Prostate gland (tissue), 2 donors: ENCODE results near the gene EQTN. TPM values are rescaled to one million over a fixed set of nuclear protein-coding genes. Genes with fewer than 3 reads are reported as not detected.
"Not testable (repeated sequence)": the region's sequence is repeated elsewhere in the genome, so short reads cannot be mapped to it uniquely, and the experiment has no call there.

Experiments
- DNase-seq: peaks from one replicate; pipeline ENCODE4 v3.0.0-alpha.2; 2019; ENCODE audit warnings: low spot score
- H3K27ac ChIP-seq, 2 donors: fragments of 200-600 bp; sonication (generic); 2 replicates each; pipeline ENCODE4 v1.5.1; 2017 to 2019
- H3K27me3 ChIP-seq: fragments of 200-600 bp; sonication (generic); replicated peaks from 2 replicates; pipeline ENCODE4 v1.5.1; 2019; ENCODE audit not compliant: insufficient read depth
- H3K36me3 ChIP-seq, 2 donors: fragments of 200-600 bp; sonication (generic); 1 replicate in 1 of 2; 2 replicates in 1 of 2; pipeline versions ENCODE4 v1.5.1 to v1.8.1; 2017 to 2019
- H3K4me1 ChIP-seq: fragments of 200-600 bp; sonication (generic); replicated peaks from 2 replicates; pipeline ENCODE4 v1.5.1; 2019
- H3K4me3 ChIP-seq, 2 donors: fragments of 200-600 bp; sonication (generic); 2 replicates each; pipeline ENCODE4 v1.5.1; 2017 to 2019
- H3K9me3 ChIP-seq: fragments of 200-600 bp; sonication (generic); 2 replicates; pipeline ENCODE4 v1.5.1; 2017
- POLR2A ChIP-seq: fragments of 450-650 bp; IDR thresholded peaks from one replicate; pipeline ENCODE4 v1.6.1; 2016; ENCODE audit warnings: antibody characterized with exemption, mild to moderate bottlenecking
- POLR2AphosphoS5 ChIP-seq: sonication (generic); formaldehyde crosslinking; IDR thresholded peaks from one replicate; pipeline ENCODE4 v1.6.1; 2017; ENCODE audit warnings: antibody characterized with exemption
- WGBS: methylation state at CpG from one replicate; pipeline ENCODE4 v1.1.5; 2018; 5-methylcytosine and 5-hydroxymethylcytosine counted together
- intact Hi-C: fragments of 100-400 bp; cut with DNase I; formaldehyde crosslinking; loops from one replicate; pipeline ENCODE4 v1.14.2; 2022
- total RNA-seq, 2 donors: library from RNA; depleted of rRNA; stranded (reverse); fragments of >200 nt; gene quantifications; one replicate each; pipeline ENCODE4 v1.1.0, GENCODE V29; 2016
- TF ChIP-seq, protein P1 (sequence below), 4 experiments: fragments of 200-600 bp in 2 of 4; fragments of 450-650 bp in 2 of 4; sonication (generic) in 2 of 4; IDR thresholded peaks; 1 replicate in 3 of 4; 2 replicates in 1 of 4; pipeline ENCODE4 v1.5.1; 2016 to 2019; ENCODE audit warnings: antibody characterized with exemption in 4 of 4, mild to moderate bottlenecking in 2 of 4, moderate library complexity in 2 of 4

EQTN gene
- total RNA-seq, 2 donors from 2014 or later: 3.0 TPM; not detected in 1

GRCh38 chr9:27261517-27262211, 35.3 kb downstream of the EQTN start:
- H3K4me1 ChIP-seq: no peaks in the 10 kb centered on the region
- no peak for TF ChIP-seq POLR2AphosphoS5
- TF ChIP-seq, protein P1, sequence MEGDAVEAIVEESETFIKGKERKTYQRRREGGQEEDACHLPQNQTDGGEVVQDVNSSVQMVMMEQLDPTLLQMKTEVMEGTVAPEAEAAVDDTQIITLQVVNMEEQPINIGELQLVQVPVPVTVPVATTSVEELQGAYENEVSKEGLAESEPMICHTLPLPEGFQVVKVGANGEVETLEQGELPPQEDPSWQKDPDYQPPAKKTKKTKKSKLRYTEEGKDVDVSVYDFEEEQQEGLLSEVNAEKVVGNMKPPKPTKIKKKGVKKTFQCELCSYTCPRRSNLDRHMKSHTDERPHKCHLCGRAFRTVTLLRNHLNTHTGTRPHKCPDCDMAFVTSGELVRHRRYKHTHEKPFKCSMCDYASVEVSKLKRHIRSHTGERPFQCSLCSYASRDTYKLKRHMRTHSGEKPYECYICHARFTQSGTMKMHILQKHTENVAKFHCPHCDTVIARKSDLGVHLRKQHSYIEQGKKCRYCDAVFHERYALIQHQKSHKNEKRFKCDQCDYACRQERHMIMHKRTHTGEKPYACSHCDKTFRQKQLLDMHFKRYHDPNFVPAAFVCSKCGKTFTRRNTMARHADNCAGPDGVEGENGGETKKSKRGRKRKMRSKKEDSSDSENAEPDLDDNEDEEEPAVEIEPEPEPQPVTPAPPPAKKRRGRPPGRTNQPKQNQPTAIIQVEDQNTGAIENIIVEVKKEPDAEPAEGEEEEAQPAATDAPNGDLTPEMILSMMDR (IDR thresholded peaks at IDR 0.05): no peak
- no peak for TF ChIP-seq POLR2A
- no peaks in the 10 kb centered on the region for H3K36me3 ChIP-seq
- H3K27me3 ChIP-seq: no peaks in the 10 kb centered on the region
- intact Hi-C loops: no loop called here
- no peak for DNase-seq
- no peaks in the 10 kb centered on the region for H3K9me3 ChIP-seq
- no peak overlapping the region for H3K27ac ChIP-seq
- H3K4me3 ChIP-seq: no peak overlapping the region
- 43% methylated on average over 4 of the region's 4 CpGs for WGBS

- no peak for DNase-seq
- intact Hi-C loops: no loop called here
- no peaks in the 10 kb centered on the region for H3K36me3 ChIP-seq
- H3K4me3 ChIP-seq: no peak overlapping the region
- no peaks in the 10 kb centered on the region for H3K4me1 ChIP-seq
- H3K9me3 ChIP-seq: no peaks in the 10 kb centered on the region
- H3K27me3 ChIP-seq: no peaks in the 10 kb centered on the region
- WGBS: 90% methylated on average over 8 of the region's 8 CpGs
- no peak overlapping the region for H3K27ac ChIP-seq
- TF ChIP-seq POLR2A (no peak), POLR2AphosphoS5 (no peak)
- TF ChIP-seq, protein P1 (IDR thresholded peaks at IDR 0.05): no peak
Observed at GRCh38 chr9:27260789-27261516, 36.0 kb downstream of the EQTN start.

- TF ChIP-seq, protein P1 (IDR thresholded peaks at IDR 0.05): no peak
- no peak for TF ChIP-seq POLR2A
- TF ChIP-seq POLR2AphosphoS5: no peak
- Histone ChIP-seq H3K36me3 (no peaks in the 10 kb centered on the region), H3K4me3 (no peak overlapping the region), H3K4me1 (no peaks in the 10 kb centered on the region), H3K27ac (no peak overlapping the region), H3K9me3 (no peaks in the 10 kb centered on the region), H3K27me3 (no peaks in the 10 kb centered on the region)
- DNase-seq: no peak
- WGBS: 86% methylated on average over 7 of the region's 7 CpGs
- intact Hi-C loops: no loop called here
Observed at GRCh38 chr9:27258662-27259061, 38.3 kb downstream of the EQTN start.

DNA sequence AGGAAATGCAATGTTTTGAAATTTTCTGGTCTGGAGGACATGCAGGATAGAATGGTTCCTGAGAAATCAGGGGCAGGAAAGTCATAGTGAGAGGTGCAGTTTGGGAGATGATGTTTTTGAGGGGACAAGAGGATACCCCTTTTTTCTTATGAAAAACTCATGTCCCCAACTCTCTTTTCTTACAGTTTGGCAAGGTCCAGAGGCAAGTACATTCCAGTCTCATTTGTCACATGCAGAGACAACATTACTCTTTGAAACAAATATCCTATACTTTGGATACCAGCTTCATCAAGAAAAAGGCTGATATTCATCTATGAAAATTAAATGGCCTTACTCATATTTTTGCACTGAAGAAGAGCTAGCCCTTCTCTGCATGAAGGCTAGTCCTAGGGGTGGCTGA, 48.2 kb downstream of the EQTN start:
- TF ChIP-seq POLR2A (no peak), POLR2AphosphoS5 (no peak)
- TF ChIP-seq, protein P1 (IDR thresholded peaks at IDR 0.05): no peak
- intact Hi-C loops: no loop called here
- H3K4me1 ChIP-seq: no peaks in the 10 kb centered on the region
- H3K27me3 ChIP-seq: no peaks in the 10 kb centered on the region
- DNase-seq: no peak
- no peaks in the 10 kb centered on the region for H3K9me3 ChIP-seq
- no peaks in the 10 kb centered on the region for H3K36me3 ChIP-seq
- H3K4me3 ChIP-seq: no peak overlapping the region
- H3K27ac ChIP-seq: no peak overlapping the region

DNA sequence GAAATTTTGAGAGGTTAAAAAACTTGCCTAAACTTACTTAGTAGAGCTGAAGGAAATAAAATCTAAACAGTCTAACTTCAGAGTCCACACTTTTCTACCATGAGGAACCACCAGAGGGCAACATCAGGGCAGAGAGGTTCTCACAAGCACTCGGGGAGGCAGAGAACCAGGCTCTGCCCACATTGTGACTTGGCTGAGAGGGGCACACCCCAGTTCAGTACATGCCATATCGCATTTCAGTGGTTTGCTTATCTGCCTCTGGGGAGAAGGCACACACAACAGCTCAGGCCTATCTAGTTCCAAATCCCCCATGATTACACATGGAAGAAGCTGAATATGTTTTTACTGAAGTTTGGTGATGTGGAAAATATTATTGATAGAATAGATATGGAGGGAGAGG, 49.2 kb downstream of the EQTN start:
- no peaks in the 10 kb centered on the region for H3K4me1 ChIP-seq
- TF ChIP-seq, protein P1 (IDR thresholded peaks at IDR 0.05): peak in 2 of 4 experiments; percentile 10 to 28
- no peak for TF ChIP-seq POLR2AphosphoS5
- DNase-seq: no peak
- no peaks in the 10 kb centered on the region for H3K9me3 ChIP-seq
- no peaks in the 10 kb centered on the region for H3K27me3 ChIP-seq
- H3K27ac ChIP-seq: no peak overlapping the region
- 23% methylated on average over 2 of the region's 2 CpGs for WGBS
- H3K36me3 ChIP-seq: no peaks in the 10 kb centered on the region
- intact Hi-C loops: no loop called here
- H3K4me3 ChIP-seq: no peak overlapping the region

DNA sequence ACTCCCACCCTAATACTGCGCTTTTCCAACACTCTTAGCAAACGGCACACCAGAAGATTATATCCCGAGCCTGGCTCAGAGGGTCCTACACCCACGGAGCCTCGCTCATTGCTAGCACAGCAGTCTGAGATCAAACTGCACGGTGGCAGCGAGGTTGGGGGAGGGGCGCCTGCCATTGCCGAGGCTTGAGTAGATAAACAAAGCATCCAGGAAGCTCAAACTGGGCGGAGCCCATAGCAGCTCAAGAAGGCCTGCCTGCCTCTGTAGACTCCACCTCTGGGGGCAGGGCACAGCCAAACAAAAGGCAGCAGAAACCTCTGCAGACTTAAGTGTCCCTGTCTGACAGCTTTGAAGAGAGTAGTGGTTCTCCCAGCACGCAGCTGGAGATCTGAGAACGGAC, 57.3 kb downstream of the EQTN start:
- H3K36me3 ChIP-seq, H3K27ac ChIP-seq, H3K27me3 ChIP-seq, H3K4me3 ChIP-seq, H3K9me3 ChIP-seq, DNase-seq, intact Hi-C loops, H3K4me1 ChIP-seq: not testable (repeated sequence)
- 79% methylated on average over 12 of the region's 12 CpGs for WGBS
